A549 (cell line): ENCODE measurements around the gene PHTF1.

Experiments
- CBX8 ChIP-seq: fragments of 200-600 bp; sonication (generic); IDR thresholded peaks from 2 replicates; pipeline ENCODE4 v1.6.1; 2016
- CHD2 ChIP-seq: fragments of 150-350 bp; IDR thresholded peaks from 2 replicates; pipeline ENCODE4 v1.6.1; 2014; ENCODE audit warnings: low read length; ENCODE audit not compliant: partially characterized antibody
- CTCF ChIP-seq: fragments of >200 bp; sonication (Bioruptor Twin); formaldehyde crosslinking; IDR thresholded peaks from 3 replicates; pipeline ENCODE4 v1.5.1; 2016
- ESRRA ChIP-seq: fragments of 150-350 bp; IDR thresholded peaks from 2 replicates; pipeline ENCODE4 v1.6.1; 2014; ENCODE audit warnings: mild to moderate bottlenecking, low read length, borderline replicate concordance
- JUN ChIP-seq, 2 experiments: fragments of >200 bp; sonication (Bioruptor Twin); formaldehyde crosslinking; IDR thresholded peaks; 2 replicates in 1 of 2; 3 replicates in 1 of 2; pipeline ENCODE4 v1.6.1; 2016 to 2017
- KDM1A ChIP-seq: fragments of 200-600 bp; sonication (generic); IDR thresholded peaks from 2 replicates; pipeline ENCODE4 v1.6.1; 2016; ENCODE audit warnings: low read depth, mild to moderate bottlenecking
- MAX ChIP-seq: IDR thresholded peaks from 2 replicates; pipeline ENCODE4 v1.6.1; 2012
- MYC ChIP-seq: IDR thresholded peaks from 2 replicates; pipeline ENCODE4 v1.6.1; 2012; ENCODE audit warnings: mild to moderate bottlenecking, inconsistent platforms, low read length, improper control_type of control experiment, borderline replicate concordance
- NR3C1 ChIP-seq: fragments of >200 bp; sonication (Bioruptor Twin); formaldehyde crosslinking; IDR thresholded peaks from 3 replicates; pipeline ENCODE4 v1.6.1; 2017
- POLR2A ChIP-seq: IDR thresholded peaks from 2 replicates; pipeline ENCODE4 v1.6.1; 2012; ENCODE audit warnings: mild to moderate bottlenecking, low read length
- RAD21 ChIP-seq, 2 experiments: fragments of >200 bp in 1 of 2; sonication (Bioruptor Twin) in 1 of 2; formaldehyde crosslinking in 1 of 2; IDR thresholded peaks in 1 of 2; conservative IDR thresholded peaks in 1 of 2; 2 replicates in 1 of 2; 3 replicates in 1 of 2; pipeline ENCODE4 v1.6.1; 2012 to 2018; ENCODE audit warnings: inconsistent platforms in 1 of 2
- TP53 ChIP-seq: fragments of 250-450 bp; sonication (Bioruptor Pico); IDR thresholded peaks from 2 replicates; pipeline ENCODE4 v1.5.0; 2021; ENCODE audit warnings: mild to moderate bottlenecking, moderate library complexity
- USF2 ChIP-seq: fragments of 450-650 bp; IDR thresholded peaks from 2 replicates; pipeline ENCODE4 v1.6.1; 2014; ENCODE audit warnings: antibody characterized with exemption
- TF ChIP-seq, protein P1 (sequence below): IDR thresholded peaks from 2 replicates; pipeline ENCODE4 v1.6.1; 2012

- no peak for TF ChIP-seq CTCF
- no peak for TF ChIP-seq ESRRA
- no peak for TF ChIP-seq POLR2A
- TF ChIP-seq NR3C1: no peak
- TF ChIP-seq JUN (IDR thresholded peaks at IDR 0.05): no peak
- TF ChIP-seq, protein P1, sequence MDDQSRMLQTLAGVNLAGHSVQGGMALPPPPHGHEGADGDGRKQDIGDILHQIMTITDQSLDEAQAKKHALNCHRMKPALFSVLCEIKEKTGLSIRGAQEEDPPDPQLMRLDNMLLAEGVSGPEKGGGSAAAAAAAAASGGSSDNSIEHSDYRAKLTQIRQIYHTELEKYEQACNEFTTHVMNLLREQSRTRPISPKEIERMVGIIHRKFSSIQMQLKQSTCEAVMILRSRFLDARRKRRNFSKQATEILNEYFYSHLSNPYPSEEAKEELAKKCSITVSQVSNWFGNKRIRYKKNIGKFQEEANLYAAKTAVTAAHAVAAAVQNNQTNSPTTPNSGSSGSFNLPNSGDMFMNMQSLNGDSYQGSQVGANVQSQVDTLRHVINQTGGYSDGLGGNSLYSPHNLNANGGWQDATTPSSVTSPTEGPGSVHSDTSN: no peak
- TF ChIP-seq KDM1A: no peak
- TF ChIP-seq MAX: no peak
- no peak for TF ChIP-seq CHD2
- no peak for TF ChIP-seq CBX8
- TF ChIP-seq USF2: no peak
- TF ChIP-seq MYC: no peak
- TF ChIP-seq TP53 (CRISPR knock-in tag): no peak
- no peak for TF ChIP-seq RAD21 (conservative IDR thresholded peaks at IDR 0.05 in 1 of 2, IDR thresholded peaks at IDR 0.05 in 1 of 2)
Observed at GRCh38 chr1:113676524-113676923, 82.8 kb downstream of the PHTF1 start.
